Upper lobe of left lung (tissue), 4 donors: ENCODE data around the gene TRNAU1AP.

ENCODE experiments used
- EP300 ChIP-seq, 4 donors: sonication (generic); formaldehyde crosslinking; IDR thresholded peaks; one replicate each; pipeline ENCODE4 v1.5.1; 2017; ENCODE audit warnings: antibody characterized with exemption in 4 of 4, control low read depth in 2 of 4
- POLR2A ChIP-seq, 4 donors: fragments of 450-650 bp; IDR thresholded peaks; one replicate each; pipeline ENCODE4 v1.5.1; 2016 to 2017; ENCODE audit warnings: antibody characterized with exemption in 4 of 4, mild to moderate bottlenecking in 2 of 4

GRCh38 chr1:28535180-28535579 is 17.7 kb upstream of the TRNAU1AP start:
- TF ChIP-seq EP300 (IDR thresholded peaks at IDR 0.05): no peak
- TF ChIP-seq POLR2A (IDR thresholded peaks at IDR 0.05): no peak
